ENCODE results near the gene IRF9.

The IRF9 gene

DNA sequence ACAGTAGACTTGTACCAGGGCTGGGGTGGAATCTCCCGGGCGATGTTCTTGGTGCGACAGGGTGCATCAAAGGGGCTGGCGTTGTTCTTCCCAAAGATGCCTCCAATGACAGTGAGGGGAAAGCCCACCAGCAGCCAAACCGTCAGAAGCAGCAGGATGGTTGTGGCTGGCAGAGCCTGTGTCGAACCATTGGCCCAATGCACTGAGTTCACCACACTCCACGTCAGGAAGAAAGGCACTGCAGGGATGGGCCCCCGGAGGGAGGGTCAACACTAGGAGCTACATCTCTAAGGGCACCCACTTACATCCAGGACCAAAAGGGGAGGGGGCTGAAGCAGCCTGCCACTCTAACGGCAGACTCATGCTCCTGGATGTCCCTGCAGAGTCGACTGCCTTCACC, 29.4 kb downstream of the IRF9 start:
- H3K4me2 ChIP-seq, result no peak overlapping the region
- no peak overlapping the region for H3K27ac ChIP-seq

DNA sequence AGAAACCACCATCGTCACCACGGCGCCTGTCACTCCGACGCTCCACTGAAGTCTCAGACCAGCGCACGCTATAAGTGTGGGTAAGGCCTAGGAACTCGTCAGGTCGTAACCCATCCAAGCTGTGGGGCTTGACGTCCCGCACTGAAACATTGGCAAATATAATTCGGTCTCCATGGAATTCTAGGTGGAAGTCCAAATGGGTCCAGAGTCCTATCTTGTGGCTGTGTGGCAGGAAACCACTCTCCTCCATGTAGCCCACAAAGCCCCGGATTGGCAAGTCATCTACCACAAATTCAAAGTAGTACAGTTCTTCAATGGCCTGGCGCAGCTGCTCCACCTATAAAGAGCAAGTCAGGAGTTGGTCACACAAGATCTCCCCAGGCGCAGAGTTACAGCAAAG, 31.9 kb downstream of the IRF9 start:
- Histone ChIP-seq H3K27ac (no peak overlapping the region), H3K79me2 (ENCODE audit: insufficient read depth, low read depth) (no peaks in the 10 kb centered on the region; the same call in 1 of the 2 replicates), H3K4me3 (IDR thresholded peaks at IDR 0.05; ENCODE audit: insufficient read depth, low read depth, low read length) (no peak overlapping the region), H3K9ac (no peak overlapping the region), H3K4me1 (ENCODE audit: low read depth, poor library complexity, severe bottlenecking) (peaks cover 15% of the 10 kb centered on the region), H3K27me3 (ENCODE audit: insufficient read depth, low read depth) (no peaks in the 10 kb centered on the region), H4K20me1 (ENCODE audit: insufficient read depth) (no peaks in the 10 kb centered on the region), H2AFZ (ENCODE audit: low read depth) (no peak overlapping the region), H3K36me3 (ENCODE audit: insufficient read depth) (no peaks in the 10 kb centered on the region), H3K4me2 (no peak overlapping the region)
- TF ChIP-seq CTCF (conservative IDR thresholded peaks at IDR 0.05; ENCODE audit: low read depth, low read length), result no peak

More for the DNA sequence above, 29.4 kb downstream of the IRF9 start:
- TF ChIP-seq CTCF (conservative IDR thresholded peaks at IDR 0.05; ENCODE audit: low read depth, low read length), result no peak
- Histone ChIP-seq H3K79me2 (ENCODE audit: insufficient read depth, low read depth) (peaks cover 7% of the 10 kb centered on the region; the same call in 1 of the 2 replicates), H2AFZ (ENCODE audit: low read depth) (no peak overlapping the region), H4K20me1 (ENCODE audit: insufficient read depth) (no peaks in the 10 kb centered on the region), H3K9ac (no peak overlapping the region), H3K27me3 (ENCODE audit: insufficient read depth, low read depth) (no peaks in the 10 kb centered on the region), H3K4me3 (IDR thresholded peaks at IDR 0.05; ENCODE audit: insufficient read depth, low read depth, low read length) (no peak overlapping the region), H3K36me3 (ENCODE audit: insufficient read depth) (no peaks in the 10 kb centered on the region), H3K4me1 (ENCODE audit: low read depth, poor library complexity, severe bottlenecking) (peaks cover 23% of the 10 kb centered on the region)

GRCh38 chr14:24194186-24194872, 33.3 kb downstream of the IRF9 start:
- no peak overlapping the region for H3K4me3 ChIP-seq (IDR thresholded peaks at IDR 0.05; ENCODE audit: insufficient read depth, low read depth, low read length)
- H3K9ac ChIP-seq, result no peak overlapping the region
- H3K27me3 ChIP-seq (ENCODE audit: insufficient read depth, low read depth), result no peaks in the 10 kb centered on the region
- peaks cover 10% of the 10 kb centered on the region for H3K4me1 ChIP-seq (ENCODE audit: low read depth, poor library complexity, severe bottlenecking)
- peak overlapping the region; percentile 81; the same call in 1 of the 2 replicates for H2AFZ ChIP-seq (ENCODE audit: low read depth)
- no peaks in the 10 kb centered on the region for H4K20me1 ChIP-seq (ENCODE audit: insufficient read depth)
- peak overlapping the region; percentile 57 for H3K4me2 ChIP-seq
- H3K27ac ChIP-seq, result peak overlapping the region; percentile 94; the same call in 1 of the 2 replicates
- H3K36me3 ChIP-seq (ENCODE audit: insufficient read depth), result no peaks in the 10 kb centered on the region
- TF ChIP-seq CTCF (conservative IDR thresholded peaks at IDR 0.05; ENCODE audit: low read depth, low read length), result no peak
- no peaks in the 10 kb centered on the region; the same call in 1 of the 2 replicates for H3K79me2 ChIP-seq (ENCODE audit: insufficient read depth, low read depth)

GRCh38 chr14:24194873-24195185, 33.8 kb downstream of the IRF9 start:
- Histone ChIP-seq H3K4me3 (IDR thresholded peaks at IDR 0.05; ENCODE audit: insufficient read depth, low read depth, low read length) (no peak overlapping the region), H3K36me3 (ENCODE audit: insufficient read depth) (no peaks in the 10 kb centered on the region), H3K4me2 (peak overlapping the region; percentile 57), H3K4me1 (ENCODE audit: low read depth, poor library complexity, severe bottlenecking) (peaks cover 10% of the 10 kb centered on the region), H4K20me1 (ENCODE audit: insufficient read depth) (no peaks in the 10 kb centered on the region), H3K27me3 (ENCODE audit: insufficient read depth, low read depth) (no peaks in the 10 kb centered on the region), H3K9ac (peak overlapping the region; percentile 99), H2AFZ (ENCODE audit: low read depth) (peak overlapping the region; percentile 81; the same call in 1 of the 2 replicates), H3K79me2 (ENCODE audit: insufficient read depth, low read depth) (no peaks in the 10 kb centered on the region; the same call in 1 of the 2 replicates), H3K27ac (peak overlapping the region; percentile 94)
- TF ChIP-seq CTCF (conservative IDR thresholded peaks at IDR 0.05; ENCODE audit: low read depth, low read length), result no peak
